SK-MEL-5 (cell line): Measurements from ENCODE around the gene ZNF148. TPM values are rescaled to one million over a fixed set of nuclear protein-coding genes. Genes with fewer than 3 reads are reported as not detected.

ENCODE experiments used
- DNase-seq: peaks from one replicate; pipeline ENCODE4 v3.0.0-alpha.2; 2016; ENCODE audit warnings: low read depth, low spot score
- in situ Hi-C: cut with HindIII; loops from 2 replicates; pipeline ENCODE4 v1.10.0; 2016; ENCODE audit warnings: low sequenced_read_pairs, high pct_unique_total_duplicates, low pct_unique_long_range_greater_than_20kb
- total RNA-seq: library from RNA; depleted of rRNA; stranded (reverse); fragments of >200 nt; shearing (Covaris generic); gene quantifications from 2 replicates; pipeline ENCODE4 v1.2.3, GENCODE V29; 2014

ZNF148 gene
- total RNA-seq, 1 experiment from 2014 or later, result 25.8 TPM

- in situ Hi-C loops, result no loop called here
- DNase-seq, result peak; percentile 13
These were observed 62.0 kb downstream of the ZNF148 start for GRCh38 chr3:125313060-125313635.

GRCh38 chr3:125310623-125311081, 64.5 kb downstream of the ZNF148 start:
- in situ Hi-C loops, result no loop called here
- DNase-seq, result peak; percentile 42

GRCh38 chr3:125309476-125309875, 65.6 kb downstream of the ZNF148 start:
- in situ Hi-C loops, result no loop called here
- DNase-seq, result no peak

- in situ Hi-C loops, result no loop called here
- DNase-seq, result no peak
These were observed 68.5 kb downstream of the ZNF148 start for GRCh38 chr3:125306620-125307019.

- in situ Hi-C loops, result no loop called here
- no peak for DNase-seq
These were observed 72.2 kb downstream of the ZNF148 start for GRCh38 chr3:125302932-125303331.

- no peak for DNase-seq
These were observed 74.7 kb downstream of the ZNF148 start for GRCh38 chr3:125300416-125300815.

GRCh38 chr3:125294411-125294810, 80.7 kb downstream of the ZNF148 start:
- in situ Hi-C loops, result no loop called here
- no peak for DNase-seq

More at GRCh38 chr3:125300416-125300815, 74.7 kb downstream of the ZNF148 start:
- in situ Hi-C loops, result no loop called here

- no peak for DNase-seq
- in situ Hi-C loops, result no loop called here
These were observed 83.1 kb downstream of the ZNF148 start for GRCh38 chr3:125292015-125292414.

- in situ Hi-C loops, result no loop called here
- DNase-seq, result no peak
These were observed 85.6 kb downstream of the ZNF148 start for GRCh38 chr3:125289429-125289981.

GRCh38 chr3:125287248-125287647, 87.9 kb downstream of the ZNF148 start:
- in situ Hi-C loops, result no loop called here
- DNase-seq, result no peak

GRCh38 chr3:125281381-125281780, 93.7 kb downstream of the ZNF148 start:
- DNase-seq, result peak; percentile 60
- in situ Hi-C loops, result no loop called here

- peak; percentile 54 for DNase-seq
- in situ Hi-C loops, result no loop called here
These were observed 94.3 kb downstream of the ZNF148 start for GRCh38 chr3:125280668-125281361.

- no peak for DNase-seq
- in situ Hi-C loops, result no loop called here
These were observed 97.0 kb downstream of the ZNF148 start for GRCh38 chr3:125278155-125278554.

- in situ Hi-C loops, result no loop called here
- no peak for DNase-seq
These were observed 104.0 kb downstream of the ZNF148 start for GRCh38 chr3:125271127-125271526.

- no peak for DNase-seq
- in situ Hi-C loops, result no loop called here
These were observed 107.7 kb downstream of the ZNF148 start for GRCh38 chr3:125267460-125267859.

- in situ Hi-C loops, result no loop called here
- DNase-seq, result no peak
These were observed 108.2 kb downstream of the ZNF148 start for GRCh38 chr3:125266971-125267370.

GRCh38 chr3:125262161-125262560, 113.0 kb downstream of the ZNF148 start:
- in situ Hi-C loops, result no loop called here

GRCh38 chr3:125261031-125261430, 114.1 kb downstream of the ZNF148 start:
- in situ Hi-C loops, result no loop called here
- no peak for DNase-seq

More at GRCh38 chr3:125262161-125262560, 113.0 kb downstream of the ZNF148 start:
- DNase-seq, result no peak

- in situ Hi-C loops, result no loop called here
- no peak for DNase-seq
These were observed 115.0 kb downstream of the ZNF148 start for GRCh38 chr3:125260158-125260557.
